Measurements from ENCODE around the gene DNAH6.

DNAH6 gene

DNA sequence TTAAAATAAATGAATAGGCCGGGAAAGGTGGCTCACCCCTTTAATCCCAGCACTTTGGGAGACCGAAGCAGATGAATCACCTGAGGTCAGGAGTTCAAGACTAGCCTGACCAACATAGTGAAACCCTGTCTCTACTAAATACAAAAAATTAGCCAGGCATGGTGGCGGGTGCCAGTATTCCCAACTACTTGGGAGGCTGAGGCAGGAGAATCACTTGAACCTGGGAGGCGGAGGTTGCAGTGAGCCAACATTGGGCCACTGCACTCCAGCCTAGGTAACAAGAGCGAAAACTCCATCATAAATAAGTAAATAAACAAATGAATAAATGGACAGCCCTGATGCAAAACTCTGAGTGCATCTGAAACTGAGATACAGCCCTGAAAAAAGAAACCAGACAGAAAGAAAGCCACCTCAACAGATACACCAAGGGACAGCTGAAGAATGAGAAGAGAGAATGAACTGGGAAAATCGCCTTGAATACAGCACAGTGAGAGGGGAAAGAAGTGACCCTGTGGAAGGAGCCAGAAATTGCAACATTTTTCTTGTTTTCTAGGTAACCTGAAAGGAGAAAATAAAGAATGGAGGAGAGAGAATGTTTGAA, 300.2 kb downstream of the DNAH6 start:
- Mint-ChIP-seq H3K27ac (no peak overlapping the region), H3K27me3 (ENCODE audit: low read depth, poor library complexity) (peaks cover 2% of the 10 kb centered on the region), H3K36me3 (ENCODE audit: low read depth) (no peaks in the 10 kb centered on the region), H3K4me3 (no peak overlapping the region), H3K4me1 (no peaks in the 10 kb centered on the region), H3K9me3 (no peaks in the 10 kb centered on the region)
- TF ChIP-seq, protein P1, sequence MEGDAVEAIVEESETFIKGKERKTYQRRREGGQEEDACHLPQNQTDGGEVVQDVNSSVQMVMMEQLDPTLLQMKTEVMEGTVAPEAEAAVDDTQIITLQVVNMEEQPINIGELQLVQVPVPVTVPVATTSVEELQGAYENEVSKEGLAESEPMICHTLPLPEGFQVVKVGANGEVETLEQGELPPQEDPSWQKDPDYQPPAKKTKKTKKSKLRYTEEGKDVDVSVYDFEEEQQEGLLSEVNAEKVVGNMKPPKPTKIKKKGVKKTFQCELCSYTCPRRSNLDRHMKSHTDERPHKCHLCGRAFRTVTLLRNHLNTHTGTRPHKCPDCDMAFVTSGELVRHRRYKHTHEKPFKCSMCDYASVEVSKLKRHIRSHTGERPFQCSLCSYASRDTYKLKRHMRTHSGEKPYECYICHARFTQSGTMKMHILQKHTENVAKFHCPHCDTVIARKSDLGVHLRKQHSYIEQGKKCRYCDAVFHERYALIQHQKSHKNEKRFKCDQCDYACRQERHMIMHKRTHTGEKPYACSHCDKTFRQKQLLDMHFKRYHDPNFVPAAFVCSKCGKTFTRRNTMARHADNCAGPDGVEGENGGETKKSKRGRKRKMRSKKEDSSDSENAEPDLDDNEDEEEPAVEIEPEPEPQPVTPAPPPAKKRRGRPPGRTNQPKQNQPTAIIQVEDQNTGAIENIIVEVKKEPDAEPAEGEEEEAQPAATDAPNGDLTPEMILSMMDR (IDR thresholded peaks at IDR 0.05), result no peak
- DNase-seq, result no peak

DNA sequence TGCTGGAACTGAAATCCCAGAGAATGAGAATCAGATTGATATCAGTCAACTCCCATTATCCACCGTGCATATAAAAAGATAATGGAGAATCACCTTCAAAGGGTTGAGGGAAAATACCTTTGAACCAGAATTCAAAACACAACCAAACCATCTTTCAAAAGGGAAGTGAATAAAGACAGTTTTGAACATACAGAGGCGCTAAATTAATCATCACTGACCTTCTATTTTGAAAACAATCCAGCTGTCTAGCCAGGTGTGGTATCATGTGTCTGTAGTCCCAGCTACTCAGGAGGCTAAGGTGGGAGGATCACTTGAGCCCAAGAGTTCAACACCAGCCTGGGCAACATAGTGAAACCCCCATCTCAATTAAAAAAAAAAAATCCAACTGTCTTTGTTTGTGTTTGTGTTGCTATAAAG, 300.9 kb downstream of the DNAH6 start:
- H3K4me3 Mint-ChIP-seq, result no peak overlapping the region
- peaks cover 2% of the 10 kb centered on the region for H3K27me3 Mint-ChIP-seq (ENCODE audit: low read depth, poor library complexity)
- no peaks in the 10 kb centered on the region for H3K36me3 Mint-ChIP-seq (ENCODE audit: low read depth)
- TF ChIP-seq, protein P1 (IDR thresholded peaks at IDR 0.05), result no peak
- H3K27ac Mint-ChIP-seq, result no peak overlapping the region
- no peaks in the 10 kb centered on the region for H3K9me3 Mint-ChIP-seq
- no peaks in the 10 kb centered on the region for H3K4me1 Mint-ChIP-seq
- no peak for DNase-seq

DNA sequence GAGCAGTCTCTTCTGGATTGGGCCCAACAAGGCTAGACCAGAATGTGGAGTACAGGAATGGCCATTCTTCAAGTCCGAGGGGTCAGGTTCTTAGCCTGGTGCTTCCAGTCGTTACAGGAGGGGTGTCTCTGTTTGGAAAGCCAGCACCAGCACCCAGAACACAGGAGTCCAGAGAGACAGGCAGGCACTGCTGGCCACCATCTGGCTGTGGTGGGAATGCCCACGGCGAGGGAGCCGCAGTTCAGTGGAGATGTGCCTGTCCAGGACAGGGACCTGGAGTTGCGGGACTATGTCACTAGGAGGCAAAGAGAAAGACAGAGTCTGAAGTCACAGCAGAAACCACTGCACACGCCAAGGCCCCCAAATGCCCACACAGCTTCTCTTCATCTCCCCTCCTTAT, 305.5 kb downstream of the DNAH6 start:
- TF ChIP-seq, protein P1 (IDR thresholded peaks at IDR 0.05), result no peak
- Mint-ChIP-seq H3K27ac (no peak overlapping the region), H3K4me1 (no peaks in the 10 kb centered on the region), H3K9me3 (no peaks in the 10 kb centered on the region), H3K4me3 (no peak overlapping the region), H3K27me3 (ENCODE audit: low read depth, poor library complexity) (peaks cover 4% of the 10 kb centered on the region), H3K36me3 (ENCODE audit: low read depth) (no peaks in the 10 kb centered on the region)
- no peak for DNase-seq

DNA sequence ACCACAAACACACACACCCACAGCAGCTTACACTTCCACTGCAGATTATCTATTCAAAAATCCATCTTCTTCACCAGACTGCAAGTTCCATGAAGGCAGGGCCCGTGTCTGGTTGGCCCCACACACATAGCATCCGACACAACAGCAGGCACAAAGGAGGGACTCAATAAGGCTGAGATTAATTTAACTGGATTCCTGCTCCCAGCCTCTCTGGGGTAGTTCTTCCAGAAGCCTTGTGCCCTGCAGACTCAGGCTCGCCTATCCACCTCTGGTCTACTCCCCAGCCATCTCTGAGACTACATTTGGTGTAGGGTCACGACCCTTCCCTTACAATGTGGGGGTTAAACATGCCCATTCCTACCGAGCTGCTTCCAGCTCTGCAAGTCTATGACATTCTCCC, 306.9 kb downstream of the DNAH6 start:
- Mint-ChIP-seq H3K27ac (no peak overlapping the region), H3K4me1 (no peaks in the 10 kb centered on the region), H3K9me3 (no peaks in the 10 kb centered on the region), H3K36me3 (ENCODE audit: low read depth) (no peaks in the 10 kb centered on the region), H3K27me3 (ENCODE audit: low read depth, poor library complexity) (peaks cover 4% of the 10 kb centered on the region), H3K4me3 (no peak overlapping the region)
- TF ChIP-seq, protein P1 (IDR thresholded peaks at IDR 0.05), result no peak
- no peak for DNase-seq

DNA sequence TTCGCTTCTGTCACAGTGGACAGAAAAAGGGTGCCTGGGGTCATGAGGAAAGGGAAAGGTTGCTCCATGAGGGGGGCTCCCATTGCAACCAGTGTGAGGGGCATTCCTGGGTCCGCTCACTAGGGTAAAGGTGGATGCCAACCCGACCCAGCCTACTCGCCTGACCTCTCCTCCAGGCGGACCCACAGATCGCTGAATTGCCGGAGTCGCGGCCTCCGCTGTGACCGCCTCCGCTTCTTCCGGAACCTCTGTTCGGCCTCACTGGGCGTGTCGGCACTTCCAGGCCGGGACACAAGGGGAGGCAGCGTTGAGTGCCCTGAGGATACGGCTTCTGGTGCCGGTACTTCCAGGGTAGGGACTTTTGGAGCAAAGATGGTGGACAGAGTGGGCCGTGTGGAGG, 307.5 kb downstream of the DNAH6 start:
- H3K27me3 Mint-ChIP-seq (ENCODE audit: low read depth, poor library complexity), result peaks cover 4% of the 10 kb centered on the region
- no peaks in the 10 kb centered on the region for H3K36me3 Mint-ChIP-seq (ENCODE audit: low read depth)
- TF ChIP-seq, protein P1 (IDR thresholded peaks at IDR 0.05), result no peak
- no peak overlapping the region for H3K4me3 Mint-ChIP-seq
- DNase-seq, result no peak
- no peak overlapping the region for H3K27ac Mint-ChIP-seq
- no peaks in the 10 kb centered on the region for H3K4me1 Mint-ChIP-seq
- no peaks in the 10 kb centered on the region for H3K9me3 Mint-ChIP-seq

DNA sequence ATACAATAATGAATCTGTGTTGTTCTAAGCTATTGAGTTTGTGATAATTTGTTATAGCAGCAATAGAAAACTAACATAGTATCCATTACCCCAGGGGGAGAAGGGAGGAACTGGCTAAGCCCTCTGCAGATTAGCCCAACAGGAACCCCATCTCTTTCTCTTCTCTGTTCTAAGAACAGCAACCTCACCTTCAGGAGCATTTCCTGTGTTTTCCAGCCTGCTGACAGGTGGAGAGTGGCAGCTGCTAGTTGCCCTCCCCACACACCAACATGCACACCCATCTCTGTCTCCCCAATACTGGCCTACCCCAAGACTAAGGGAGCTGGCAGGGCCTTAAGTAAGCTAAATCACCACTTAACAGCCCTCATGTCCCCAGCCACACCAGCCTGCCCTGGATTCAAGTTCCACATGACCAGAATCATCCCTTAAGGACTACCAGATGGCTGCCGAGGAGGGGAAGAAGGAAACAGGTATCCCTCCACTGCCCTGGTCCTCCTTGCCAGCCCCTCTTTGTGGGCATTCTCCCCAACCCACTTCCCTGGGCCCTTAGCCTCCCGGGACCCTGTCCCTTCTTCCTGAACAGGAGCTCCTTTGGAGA, 311.8 kb downstream of the DNAH6 start:
- Mint-ChIP-seq H3K36me3 (ENCODE audit: low read depth) (no peaks in the 10 kb centered on the region), H3K4me1 (no peaks in the 10 kb centered on the region), H3K9me3 (no peaks in the 10 kb centered on the region), H3K27me3 (ENCODE audit: low read depth, poor library complexity) (peaks cover 4% of the 10 kb centered on the region), H3K27ac (no peak overlapping the region), H3K4me3 (no peak overlapping the region)
- no peak for DNase-seq
- TF ChIP-seq, protein P1 (IDR thresholded peaks at IDR 0.05), result no peak
